Gastrocnemius medialis (tissue), 4 donors: ENCODE data around the gene ZFP64.

Experiments used
- POLR2A ChIP-seq, 2 donors: fragments of 450-650 bp; IDR thresholded peaks; one replicate each; pipeline ENCODE4 v1.6.1; 2017; ENCODE audit warnings: antibody characterized with exemption in 2 of 2, mild to moderate bottlenecking in 2 of 2, moderate library complexity in 2 of 2
- TF ChIP-seq, protein P1 (sequence below), 5 experiments: fragments of 450-650 bp in 3 of 5; fragments of 200-600 bp in 2 of 5; sonication (generic) in 2 of 5; IDR thresholded peaks in 4 of 5; conservative IDR thresholded peaks in 1 of 5; 1 replicate in 4 of 5; 2 replicates in 1 of 5; pipeline ENCODE4 v1.5.1; 2016 to 2019; ENCODE audit warnings: antibody characterized with exemption in 5 of 5, mild to moderate bottlenecking in 3 of 5, moderate library complexity in 3 of 5

- TF ChIP-seq, protein P1, sequence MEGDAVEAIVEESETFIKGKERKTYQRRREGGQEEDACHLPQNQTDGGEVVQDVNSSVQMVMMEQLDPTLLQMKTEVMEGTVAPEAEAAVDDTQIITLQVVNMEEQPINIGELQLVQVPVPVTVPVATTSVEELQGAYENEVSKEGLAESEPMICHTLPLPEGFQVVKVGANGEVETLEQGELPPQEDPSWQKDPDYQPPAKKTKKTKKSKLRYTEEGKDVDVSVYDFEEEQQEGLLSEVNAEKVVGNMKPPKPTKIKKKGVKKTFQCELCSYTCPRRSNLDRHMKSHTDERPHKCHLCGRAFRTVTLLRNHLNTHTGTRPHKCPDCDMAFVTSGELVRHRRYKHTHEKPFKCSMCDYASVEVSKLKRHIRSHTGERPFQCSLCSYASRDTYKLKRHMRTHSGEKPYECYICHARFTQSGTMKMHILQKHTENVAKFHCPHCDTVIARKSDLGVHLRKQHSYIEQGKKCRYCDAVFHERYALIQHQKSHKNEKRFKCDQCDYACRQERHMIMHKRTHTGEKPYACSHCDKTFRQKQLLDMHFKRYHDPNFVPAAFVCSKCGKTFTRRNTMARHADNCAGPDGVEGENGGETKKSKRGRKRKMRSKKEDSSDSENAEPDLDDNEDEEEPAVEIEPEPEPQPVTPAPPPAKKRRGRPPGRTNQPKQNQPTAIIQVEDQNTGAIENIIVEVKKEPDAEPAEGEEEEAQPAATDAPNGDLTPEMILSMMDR (IDR thresholded peaks at IDR 0.05 in 4 of 5, conservative IDR thresholded peaks at IDR 0.05 in 1 of 5) = no peak
- no peak for TF ChIP-seq POLR2A (IDR thresholded peaks at IDR 0.05)
These were observed 19.1 kb downstream of the ZFP64 start for GRCh38 chr20:52172392-52173047.
